Erythroblast (primary cell): ENCODE results near the gene TBC1D8.

Experiments used
- GATA1 ChIP-seq: IDR thresholded peaks from 2 replicates; pipeline ENCODE4 v1.6.1; 2011; ENCODE audit warnings: low read depth, mild to moderate bottlenecking, control low read depth, low read length, moderate library complexity
- POLR2A ChIP-seq: IDR thresholded peaks from 2 replicates; pipeline ENCODE4 v1.6.1; 2011; ENCODE audit warnings: mild to moderate bottlenecking, low read length

GRCh38 chr2:100988630-100989417 is 162.4 kb downstream of the TBC1D8 start:
- no peak for TF ChIP-seq POLR2A
- no peak for TF ChIP-seq GATA1
